BE2C (cell line): ENCODE results near the gene CAMK2D.
"Not testable (repeated sequence)": the region's sequence is repeated elsewhere in the genome, so short reads cannot be mapped to it uniquely, and the experiment has no call there.

Experiments
- DNase-seq: peaks from one replicate; pipeline ENCODE4 v3.0.0-alpha.2; 2020
- H3K27me3 ChIP-seq: fragments of 250-450 bp; sonication (Bioruptor Pico); 2 replicates; pipeline ENCODE4 v1.5.1; 2020; ENCODE audit warnings: mild to moderate bottlenecking
- H3K36me3 ChIP-seq: fragments of 250-450 bp; sonication (Bioruptor Pico); 2 replicates; pipeline ENCODE4 v1.5.1; 2020; ENCODE audit warnings: mild to moderate bottlenecking
- H3K4me1 ChIP-seq: fragments of 250-450 bp; sonication (Bioruptor Pico); 2 replicates; pipeline ENCODE4 v1.5.1; 2020
- H3K4me3 ChIP-seq: 2 replicates; pipeline ENCODE4 v1.5.1; 2011; ENCODE audit warnings: low read depth, low read length
- H3K9me3 ChIP-seq: fragments of 250-450 bp; sonication (Bioruptor Pico); 2 replicates; pipeline ENCODE4 v1.5.1; 2020
- CTCF ChIP-seq: IDR thresholded peaks from 2 replicates; pipeline ENCODE4 v1.5.1; 2012; ENCODE audit warnings: mild to moderate bottlenecking, low read depth, low read length

Gene CAMK2D

GRCh38 chr4:113725963-113726362, 35.6 kb downstream of the CAMK2D start:
- H3K9me3 ChIP-seq, result no peaks in the 10 kb centered on the region
- H3K4me1 ChIP-seq, result peaks cover 1% of the 10 kb centered on the region; the same call in 1 of the 2 replicates
- H3K36me3 ChIP-seq, result no peaks in the 10 kb centered on the region
- H3K27me3 ChIP-seq, result no peaks in the 10 kb centered on the region
- H3K4me3 ChIP-seq, result no peak overlapping the region
- DNase-seq, result no peak
- no peak for TF ChIP-seq CTCF

GRCh38 chr4:113718252-113718651, 43.3 kb downstream of the CAMK2D start:
- TF ChIP-seq CTCF, result no peak
- no peak for DNase-seq
- H3K4me3 ChIP-seq, result no peak overlapping the region

DNA sequence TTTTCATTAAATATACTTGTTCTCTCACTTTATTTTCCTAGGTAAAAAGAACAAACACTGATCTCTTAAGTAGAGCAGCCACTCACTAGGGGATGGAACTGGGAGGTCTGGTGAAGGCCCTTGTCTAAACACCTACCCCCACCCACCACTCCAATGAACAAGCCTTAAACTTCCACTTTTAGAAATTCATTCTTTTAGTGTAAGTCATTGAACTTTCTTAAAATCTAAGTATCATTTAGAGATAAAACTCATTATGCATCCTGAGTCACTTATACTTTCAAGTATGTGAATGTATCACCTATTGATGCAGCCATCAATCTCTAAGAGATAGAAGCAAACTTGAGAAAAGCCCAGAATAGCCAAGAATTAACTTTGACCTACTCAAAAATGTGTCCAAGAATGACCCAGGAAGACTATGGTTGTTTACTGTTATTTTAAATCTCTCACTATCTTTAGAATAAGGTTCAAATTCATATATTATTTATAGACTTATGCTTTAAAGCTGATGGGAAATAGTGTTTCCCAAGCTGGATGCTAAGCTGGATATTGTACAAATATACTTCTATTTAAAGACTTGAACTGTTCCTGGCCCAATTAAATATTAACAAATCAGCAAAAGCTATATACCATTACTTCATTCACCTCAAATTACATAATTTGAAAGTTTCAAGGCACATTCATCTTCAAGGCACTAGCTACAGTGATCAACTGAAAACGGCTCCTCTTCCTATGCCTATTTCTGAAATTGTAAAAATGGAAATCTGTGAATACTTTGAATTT, 49.5 kb downstream of the CAMK2D start:
- Histone ChIP-seq H3K36me3 (no peaks in the 10 kb centered on the region), H3K27me3 (no peaks in the 10 kb centered on the region), H3K4me3 (no peak overlapping the region), H3K9me3 (no peaks in the 10 kb centered on the region), H3K4me1 (no peaks in the 10 kb centered on the region)
- TF ChIP-seq CTCF, result no peak
- no peak for DNase-seq

More at GRCh38 chr4:113718252-113718651, 43.3 kb downstream of the CAMK2D start:
- Histone ChIP-seq H3K36me3 (no peaks in the 10 kb centered on the region), H3K27me3 (no peaks in the 10 kb centered on the region), H3K4me1 (peaks cover 9% of the 10 kb centered on the region; the same call in 1 of the 2 replicates), H3K9me3 (no peaks in the 10 kb centered on the region)

DNA sequence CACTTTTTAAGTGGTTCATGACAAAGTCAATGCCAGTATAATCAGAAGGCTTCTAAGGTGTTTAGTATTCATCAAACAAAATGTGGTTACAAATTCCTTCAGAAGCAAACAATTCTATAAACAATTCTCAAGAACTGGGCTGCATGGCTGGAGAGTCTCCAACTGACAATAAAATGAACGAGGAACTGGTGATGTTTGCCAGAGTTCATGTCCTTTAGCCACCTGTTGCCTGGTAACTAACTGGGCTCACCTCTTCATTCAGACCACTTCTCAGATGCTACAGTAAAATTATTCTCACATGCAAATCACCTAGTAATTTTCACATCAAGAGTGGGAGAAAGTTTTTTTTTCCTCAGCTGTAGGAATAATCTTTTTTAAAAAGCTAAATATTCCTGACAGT, 53.3 kb downstream of the CAMK2D start:
- Histone ChIP-seq H3K27me3 (no peaks in the 10 kb centered on the region), H3K4me3 (no peak overlapping the region), H3K4me1 (no peaks in the 10 kb centered on the region), H3K9me3 (no peaks in the 10 kb centered on the region), H3K36me3 (no peaks in the 10 kb centered on the region)
- no peak for TF ChIP-seq CTCF
- no peak for DNase-seq

- Histone ChIP-seq H3K4me3 (no peak overlapping the region), H3K4me1 (no peaks in the 10 kb centered on the region), H3K27me3 (no peaks in the 10 kb centered on the region), H3K36me3 (no peaks in the 10 kb centered on the region), H3K9me3 (no peaks in the 10 kb centered on the region)
- no peak for DNase-seq
- TF ChIP-seq CTCF, result no peak
Measured at GRCh38 chr4:113707048-113707447, 54.5 kb downstream of the CAMK2D start.

DNA sequence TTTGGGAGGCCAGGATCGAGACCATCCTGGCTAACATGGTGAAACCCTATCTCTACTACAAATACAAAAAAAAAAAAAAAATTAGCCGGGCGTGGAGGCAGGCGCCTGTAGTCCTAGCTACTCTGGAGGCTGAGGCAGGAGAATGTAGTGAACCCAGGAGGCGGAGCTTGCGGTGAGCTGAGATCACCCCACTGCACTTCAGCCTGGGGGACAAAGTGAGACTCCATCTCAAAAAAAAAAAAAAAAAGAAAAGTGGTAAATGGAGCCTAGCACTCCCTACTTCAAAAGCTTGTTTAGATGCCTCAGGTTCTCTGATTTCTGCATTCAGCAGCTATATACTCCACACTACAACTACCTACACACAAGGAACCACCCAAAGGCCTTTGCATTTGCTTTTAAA, 56.4 kb downstream of the CAMK2D start:
- H3K27me3 ChIP-seq, H3K9me3 ChIP-seq, H3K4me3 ChIP-seq, H3K36me3 ChIP-seq, H3K4me1 ChIP-seq, DNase-seq: not testable (repeated sequence)

GRCh38 chr4:113702596-113702995, 58.9 kb downstream of the CAMK2D start:
- not testable (repeated sequence) for H3K27me3 ChIP-seq, DNase-seq, H3K9me3 ChIP-seq, H3K4me1 ChIP-seq, H3K36me3 ChIP-seq, H3K4me3 ChIP-seq
